ENCODE data around the gene SMC1A.

The SMC1A gene

GRCh38 chrX:53449632-53450031, 27.2 kb upstream of the SMC1A start:
- no peak for TF ChIP-seq CTCF (IDR thresholded peaks at IDR 0.05; ENCODE audit: insufficient read depth, low read length, poor library complexity, severe bottlenecking)
- H3K27me3 ChIP-seq (replicated peaks; ENCODE audit: control insufficient read depth, insufficient read depth, low read length) = no peaks in the 10 kb centered on the region
- DNase-seq (ENCODE audit: extremely low read depth, insufficient read length) = no peak
- no peaks in the 10 kb centered on the region for H3K36me3 ChIP-seq (ENCODE audit: control insufficient read depth, insufficient read depth, low read length)
- no peak overlapping the region for H3K4me3 ChIP-seq (replicated peaks; ENCODE audit: low read depth, low read length)

GRCh38 chrX:53447441-53447840, 25.0 kb upstream of the SMC1A start:
- no peak overlapping the region for H3K4me3 ChIP-seq (replicated peaks; ENCODE audit: low read depth, low read length)
- H3K36me3 ChIP-seq (ENCODE audit: control insufficient read depth, insufficient read depth, low read length) = no peaks in the 10 kb centered on the region
- no peak for DNase-seq (ENCODE audit: extremely low read depth, insufficient read length)
- no peaks in the 10 kb centered on the region for H3K27me3 ChIP-seq (replicated peaks; ENCODE audit: control insufficient read depth, insufficient read depth, low read length)
- no peak for TF ChIP-seq CTCF (IDR thresholded peaks at IDR 0.05; ENCODE audit: insufficient read depth, low read length, poor library complexity, severe bottlenecking)

GRCh38 chrX:53445977-53446376, 23.5 kb upstream of the SMC1A start:
- peak; percentile 76 for TF ChIP-seq CTCF (IDR thresholded peaks at IDR 0.05; ENCODE audit: insufficient read depth, low read length, poor library complexity, severe bottlenecking)
- no peak for DNase-seq (ENCODE audit: extremely low read depth, insufficient read length)
- Histone ChIP-seq H3K4me3 (replicated peaks; ENCODE audit: low read depth, low read length) (no peak overlapping the region), H3K27me3 (replicated peaks; ENCODE audit: control insufficient read depth, insufficient read depth, low read length) (no peaks in the 10 kb centered on the region), H3K36me3 (ENCODE audit: control insufficient read depth, insufficient read depth, low read length) (no peaks in the 10 kb centered on the region)

- H3K27me3 ChIP-seq (replicated peaks; ENCODE audit: control insufficient read depth, insufficient read depth, low read length) = no peaks in the 10 kb centered on the region
- no peak for DNase-seq (ENCODE audit: extremely low read depth, insufficient read length)
Measured at GRCh38 chrX:53442322-53442631, 19.8 kb upstream of the SMC1A start.

GRCh38 chrX:53441531-53442321, 19.3 kb upstream of the SMC1A start:
- Histone ChIP-seq H3K36me3 (ENCODE audit: control insufficient read depth, insufficient read depth, low read length) (no peaks in the 10 kb centered on the region), H3K27me3 (replicated peaks; ENCODE audit: control insufficient read depth, insufficient read depth, low read length) (no peaks in the 10 kb centered on the region), H3K4me3 (replicated peaks; ENCODE audit: low read depth, low read length) (peak overlapping the region; percentile 59)
- peak; percentile 85 for DNase-seq (ENCODE audit: extremely low read depth, insufficient read length)
- no peak for TF ChIP-seq CTCF (IDR thresholded peaks at IDR 0.05; ENCODE audit: insufficient read depth, low read length, poor library complexity, severe bottlenecking)

More at GRCh38 chrX:53442322-53442631, 19.8 kb upstream of the SMC1A start:
- TF ChIP-seq CTCF (IDR thresholded peaks at IDR 0.05; ENCODE audit: insufficient read depth, low read length, poor library complexity, severe bottlenecking) = no peak
- Histone ChIP-seq H3K4me3 (replicated peaks; ENCODE audit: low read depth, low read length) (peak overlapping the region; percentile 59; the same call in 1 of the 2 replicates), H3K36me3 (ENCODE audit: control insufficient read depth, insufficient read depth, low read length) (no peaks in the 10 kb centered on the region)

Data from GM06990 (cell line).